ENCODE measurements around the gene EIF4ENIF1.
"Not testable (repeated sequence)": the region's sequence is repeated elsewhere in the genome, so short reads cannot be mapped to it uniquely, and the experiment has no call there.

Gene EIF4ENIF1

DNA sequence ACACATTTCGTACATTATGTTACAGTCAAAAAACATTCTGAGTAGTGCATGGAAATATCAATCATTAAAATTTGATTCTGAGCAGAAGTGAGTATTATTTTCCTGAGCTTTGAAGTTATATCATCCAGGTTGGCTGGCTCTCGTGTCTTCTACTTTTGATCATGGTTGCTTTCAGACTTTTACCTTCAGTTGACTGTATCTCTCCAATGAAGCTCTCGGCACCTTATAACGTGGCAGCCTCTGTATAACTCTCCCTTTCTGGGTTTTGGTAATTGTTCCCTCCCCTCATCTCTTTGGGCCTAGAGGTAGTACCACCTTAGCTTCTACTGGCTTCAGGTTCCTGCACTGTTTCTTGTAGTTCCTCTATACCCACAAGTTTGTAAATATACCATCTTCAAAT is 18.9 kb upstream of the EIF4ENIF1 start:
- H3K9me3 ChIP-seq (ENCODE audit: control insufficient read depth, insufficient read depth, low read depth, low read length) = no peaks in the 10 kb centered on the region
- no peaks in the 10 kb centered on the region; the same call in 1 of the 2 replicates for H3K36me3 ChIP-seq (ENCODE audit: control insufficient read depth, insufficient read depth, low read length)
- H3K9ac ChIP-seq (ENCODE audit: low read length) = no peak overlapping the region
- no peak overlapping the region for H3K4me3 ChIP-seq (ENCODE audit: low read depth, low read length)
- H3K27me3 ChIP-seq (ENCODE audit: control insufficient read depth, insufficient read depth, low read length) = no peaks in the 10 kb centered on the region
- H3K27ac ChIP-seq (ENCODE audit: low read depth, low read length) = no peak overlapping the region
- no peaks in the 10 kb centered on the region; the same call in 1 of the 2 replicates for H3K4me1 ChIP-seq (ENCODE audit: control insufficient read depth, insufficient read depth, low read length)

DNA sequence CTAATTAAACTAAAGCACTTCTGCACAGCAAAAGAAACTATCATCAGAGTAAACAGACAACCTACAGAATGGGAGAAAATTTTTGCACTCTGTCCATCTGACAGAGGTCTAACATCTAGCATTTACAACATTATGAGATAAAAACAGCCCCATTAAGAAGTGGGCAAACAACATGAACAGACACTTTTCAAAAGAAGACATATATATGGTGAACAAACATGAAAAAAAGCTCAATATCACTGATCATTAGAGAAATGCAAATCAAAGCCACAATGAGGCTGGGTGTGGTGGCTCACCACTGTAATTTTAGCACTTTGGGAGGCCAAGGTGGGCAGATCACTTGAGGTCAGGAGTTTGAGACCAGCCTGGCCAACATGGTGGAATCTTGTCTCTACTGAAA is 17.9 kb upstream of the EIF4ENIF1 start:
- H3K9me3 ChIP-seq (ENCODE audit: control insufficient read depth, insufficient read depth, low read depth, low read length); H3K9ac ChIP-seq (ENCODE audit: low read length); H3K4me3 ChIP-seq (ENCODE audit: low read depth, low read length); H3K36me3 ChIP-seq (ENCODE audit: control insufficient read depth, insufficient read depth, low read length); H3K27me3 ChIP-seq (ENCODE audit: control insufficient read depth, insufficient read depth, low read length); H3K4me1 ChIP-seq (ENCODE audit: control insufficient read depth, insufficient read depth, low read length); H3K27ac ChIP-seq (ENCODE audit: low read depth, low read length): not testable (repeated sequence)

DNA sequence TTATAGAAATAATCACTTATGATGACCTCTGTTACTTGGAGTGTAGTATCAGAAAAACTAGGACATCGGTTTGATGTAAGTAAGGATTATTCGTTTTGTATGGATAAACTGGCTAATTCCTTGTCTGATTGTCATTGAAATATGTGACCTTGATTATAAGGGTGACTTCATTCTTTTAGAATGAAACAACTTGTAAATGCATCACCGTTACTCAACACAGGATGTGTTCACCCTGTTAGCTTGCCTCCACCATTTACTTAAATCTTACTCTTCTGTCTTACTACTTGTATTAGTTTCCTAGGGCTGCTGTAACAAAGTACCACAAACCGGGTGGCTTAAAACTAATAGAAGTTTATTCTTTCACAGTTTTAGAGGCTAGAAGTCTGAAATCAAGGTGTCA is 14.6 kb upstream of the EIF4ENIF1 start:
- no peaks in the 10 kb centered on the region; the same call in 1 of the 2 replicates for H3K36me3 ChIP-seq (ENCODE audit: control insufficient read depth, insufficient read depth, low read length)
- H3K27ac ChIP-seq (ENCODE audit: low read depth, low read length) = no peak overlapping the region
- no peaks in the 10 kb centered on the region for H3K9me3 ChIP-seq (ENCODE audit: control insufficient read depth, insufficient read depth, low read depth, low read length)
- no peak overlapping the region for H3K9ac ChIP-seq (ENCODE audit: low read length)
- H3K27me3 ChIP-seq (ENCODE audit: control insufficient read depth, insufficient read depth, low read length) = no peaks in the 10 kb centered on the region
- H3K4me3 ChIP-seq (ENCODE audit: low read depth, low read length) = no peak overlapping the region
- H3K4me1 ChIP-seq (ENCODE audit: control insufficient read depth, insufficient read depth, low read length) = no peaks in the 10 kb centered on the region; the same call in 1 of the 2 replicates

GRCh38 chr22:31503211-31503964 is 13.7 kb upstream of the EIF4ENIF1 start:
- Histone ChIP-seq H3K27ac (ENCODE audit: low read depth, low read length) (no peak overlapping the region), H3K9ac (ENCODE audit: low read length) (no peak overlapping the region), H3K36me3 (ENCODE audit: control insufficient read depth, insufficient read depth, low read length) (no peaks in the 10 kb centered on the region; the same call in 1 of the 2 replicates), H3K4me1 (ENCODE audit: control insufficient read depth, insufficient read depth, low read length) (no peaks in the 10 kb centered on the region; the same call in 1 of the 2 replicates), H3K4me3 (ENCODE audit: low read depth, low read length) (no peak overlapping the region), H3K9me3 (ENCODE audit: control insufficient read depth, insufficient read depth, low read depth, low read length) (no peaks in the 10 kb centered on the region), H3K27me3 (ENCODE audit: control insufficient read depth, insufficient read depth, low read length) (no peaks in the 10 kb centered on the region)

DNA sequence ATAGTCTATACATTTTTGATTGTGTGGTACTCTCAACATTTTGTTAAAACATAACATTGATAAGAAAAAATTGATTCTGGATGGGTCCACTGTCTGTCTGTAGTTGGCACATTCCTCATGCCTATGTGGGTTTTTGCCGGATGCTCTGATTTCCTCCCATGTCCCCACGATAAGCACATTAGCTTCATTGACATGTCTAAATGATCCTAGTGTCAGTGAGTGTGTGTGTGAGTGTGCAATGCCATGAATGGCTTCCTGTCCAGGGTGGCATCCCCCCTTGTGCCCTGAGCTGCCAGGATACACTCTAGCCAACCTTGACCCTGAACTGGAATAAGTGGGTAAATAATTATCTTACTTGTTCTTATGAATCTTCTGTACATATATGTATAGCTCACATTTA is 12.1 kb upstream of the EIF4ENIF1 start:
- no peaks in the 10 kb centered on the region for H3K36me3 ChIP-seq (ENCODE audit: control insufficient read depth, insufficient read depth, low read length)
- H3K27me3 ChIP-seq (ENCODE audit: control insufficient read depth, insufficient read depth, low read length) = no peaks in the 10 kb centered on the region
- no peak overlapping the region for H3K27ac ChIP-seq (ENCODE audit: low read depth, low read length)
- H3K9me3 ChIP-seq (ENCODE audit: control insufficient read depth, insufficient read depth, low read depth, low read length) = peaks cover 6% of the 10 kb centered on the region
- no peaks in the 10 kb centered on the region; the same call in 1 of the 2 replicates for H3K4me1 ChIP-seq (ENCODE audit: control insufficient read depth, insufficient read depth, low read length)
- H3K9ac ChIP-seq (ENCODE audit: low read length) = no peak overlapping the region
- no peak overlapping the region for H3K4me3 ChIP-seq (ENCODE audit: low read depth, low read length)

DNA sequence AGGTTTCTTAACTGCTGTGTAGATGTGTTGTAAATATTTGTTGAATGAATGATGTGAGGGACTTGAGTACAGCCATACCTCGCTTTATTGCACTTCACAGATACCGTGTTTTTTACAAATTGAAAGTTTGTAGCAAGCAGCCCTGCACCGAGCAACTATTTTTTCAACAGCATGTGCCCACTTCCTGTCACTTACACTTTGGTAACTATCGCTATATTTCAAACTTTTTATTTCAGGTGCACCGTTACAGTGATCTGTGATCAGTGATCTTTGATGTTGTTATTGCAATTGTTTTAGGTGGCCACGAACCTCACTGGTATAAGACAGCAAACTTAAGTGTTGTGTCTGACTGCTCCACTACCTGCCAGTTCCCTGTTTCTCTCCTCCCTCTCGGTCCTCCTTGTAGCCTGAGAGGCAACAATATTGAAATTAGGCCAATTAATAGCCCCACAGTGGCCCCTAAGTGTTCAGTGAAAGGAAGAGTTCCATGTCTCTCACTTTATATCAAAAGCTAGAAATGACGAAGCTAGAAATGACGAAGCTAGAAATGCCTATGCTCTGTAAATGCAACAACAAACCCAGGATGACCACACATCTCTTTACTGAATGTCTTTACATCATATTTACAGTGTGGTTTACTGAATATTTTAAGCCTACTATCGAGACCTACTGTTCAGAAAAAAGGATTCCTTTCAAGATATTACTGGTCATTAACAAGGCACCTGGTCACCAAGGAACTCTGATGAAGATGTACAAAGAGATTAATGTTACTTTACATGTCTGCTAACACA is 7.7 kb upstream of the EIF4ENIF1 start:
- Histone ChIP-seq H3K27me3 (ENCODE audit: control insufficient read depth, insufficient read depth, low read length) (no peaks in the 10 kb centered on the region), H3K9ac (ENCODE audit: low read length) (peak overlapping the region; percentile 78), H3K4me1 (ENCODE audit: control insufficient read depth, insufficient read depth, low read length) (no peaks in the 10 kb centered on the region; the same call in 1 of the 2 replicates), H3K36me3 (ENCODE audit: control insufficient read depth, insufficient read depth, low read length) (no peaks in the 10 kb centered on the region), H3K4me3 (ENCODE audit: low read depth, low read length) (peak overlapping the region; percentile 83), H3K9me3 (ENCODE audit: control insufficient read depth, insufficient read depth, low read depth, low read length) (peaks cover 6% of the 10 kb centered on the region), H3K27ac (ENCODE audit: low read depth, low read length) (no peak overlapping the region)

- H3K36me3 ChIP-seq (ENCODE audit: control insufficient read depth, insufficient read depth, low read length) = no peaks in the 10 kb centered on the region
- no peaks in the 10 kb centered on the region for H3K27me3 ChIP-seq (ENCODE audit: control insufficient read depth, insufficient read depth, low read length)
- peak overlapping the region; percentile 83 for H3K4me3 ChIP-seq (ENCODE audit: low read depth, low read length)
- no peak overlapping the region for H3K27ac ChIP-seq (ENCODE audit: low read depth, low read length)
- H3K4me1 ChIP-seq (ENCODE audit: control insufficient read depth, insufficient read depth, low read length) = no peaks in the 10 kb centered on the region; the same call in 1 of the 2 replicates
- peaks cover 6% of the 10 kb centered on the region for H3K9me3 ChIP-seq (ENCODE audit: control insufficient read depth, insufficient read depth, low read depth, low read length)
- peak overlapping the region; percentile 78 for H3K9ac ChIP-seq (ENCODE audit: low read length)
Observed at GRCh38 chr22:31496735-31497146, 7.1 kb upstream of the EIF4ENIF1 start.

DNA sequence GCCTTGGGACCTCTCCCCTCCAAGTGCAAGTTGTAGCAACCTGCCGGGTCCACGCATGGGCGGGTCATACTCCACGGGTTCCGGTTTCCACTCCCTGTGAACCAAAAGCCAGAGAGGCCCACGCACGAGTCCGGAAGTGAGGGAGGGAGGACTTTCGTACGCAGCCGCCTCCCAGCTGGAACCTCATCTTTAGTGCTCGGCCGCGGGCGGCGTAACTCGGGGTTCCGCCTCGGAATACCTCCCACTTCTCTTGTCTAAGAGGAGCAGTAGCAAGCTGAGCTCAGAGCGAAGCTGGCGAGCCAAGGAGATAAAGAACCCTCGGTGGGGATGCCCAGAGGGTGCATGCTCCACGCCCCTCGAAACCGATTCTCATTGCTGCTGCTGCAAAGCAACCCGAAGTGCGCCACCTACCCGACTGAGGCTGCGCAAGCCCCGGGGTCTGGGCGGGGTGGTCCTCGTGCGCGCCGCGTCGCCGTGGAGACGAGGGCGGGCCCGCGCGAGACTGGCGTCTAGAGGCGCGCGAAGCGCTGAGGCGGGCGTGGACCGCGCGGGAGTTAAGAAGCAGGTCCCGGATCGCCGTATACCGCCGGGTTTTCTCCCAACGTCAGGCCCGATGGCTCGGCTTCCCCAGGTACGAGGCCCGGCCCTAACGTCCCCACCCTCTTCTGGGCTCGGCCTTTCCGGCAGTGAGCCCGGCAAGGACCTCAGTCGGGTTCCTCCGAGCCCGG is 6.5 kb upstream of the EIF4ENIF1 start, which contains the start of gene SFI1:
TSS of gene SFI1 (plus strand) at position 530 of the 728 bp plus-strand sequence. CDS start 11,749 bp downstream, outside the sequence.
- peak within 1 kb of the TSS; percentile 83 for H3K4me3 ChIP-seq (ENCODE audit: low read depth, low read length)
- no peaks in the 10 kb centered on the region for H3K27me3 ChIP-seq (ENCODE audit: control insufficient read depth, insufficient read depth, low read length)
- peaks cover 3% of the 10 kb centered on the region for H3K4me1 ChIP-seq (ENCODE audit: control insufficient read depth, insufficient read depth, low read length)
- peaks cover 6% of the 10 kb centered on the region for H3K9me3 ChIP-seq (ENCODE audit: control insufficient read depth, insufficient read depth, low read depth, low read length)
- no peak within 1 kb of the TSS for H3K27ac ChIP-seq (ENCODE audit: low read depth, low read length)
- H3K36me3 ChIP-seq (ENCODE audit: control insufficient read depth, insufficient read depth, low read length) = no peaks in the 10 kb centered on the region
- peak within 1 kb of the TSS; percentile 78 for H3K9ac ChIP-seq (ENCODE audit: low read length)

DNA sequence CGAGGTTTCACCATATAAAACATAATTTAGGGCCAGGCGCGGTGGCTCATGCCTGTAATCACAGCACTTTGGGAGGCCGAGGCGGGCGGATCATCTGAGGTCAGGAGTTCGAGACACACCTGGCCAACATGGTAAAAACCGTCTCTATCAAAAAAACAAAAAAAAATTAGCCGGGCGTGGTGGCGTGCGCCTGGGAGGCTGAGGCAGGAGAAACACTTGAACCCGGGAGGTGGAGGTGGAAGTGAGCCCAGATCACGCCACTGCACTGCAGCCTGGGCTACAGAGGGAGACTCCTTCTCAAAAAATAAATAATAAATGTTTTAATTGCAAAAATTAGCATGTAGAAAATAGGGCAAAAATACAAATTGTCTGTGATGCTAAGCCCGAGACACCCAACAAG is 5.7 kb upstream of the EIF4ENIF1 start:
- Histone ChIP-seq H3K36me3 (ENCODE audit: control insufficient read depth, insufficient read depth, low read length) (no peaks in the 10 kb centered on the region), H3K9ac (ENCODE audit: low read length) (no peak overlapping the region), H3K4me1 (ENCODE audit: control insufficient read depth, insufficient read depth, low read length) (peaks cover 9% of the 10 kb centered on the region), H3K4me3 (ENCODE audit: low read depth, low read length) (peak overlapping the region; percentile 83), H3K9me3 (ENCODE audit: control insufficient read depth, insufficient read depth, low read depth, low read length) (peaks cover 6% of the 10 kb centered on the region), H3K27me3 (ENCODE audit: control insufficient read depth, insufficient read depth, low read length) (no peaks in the 10 kb centered on the region), H3K27ac (ENCODE audit: low read depth, low read length) (no peak overlapping the region)

- not testable (repeated sequence) for H3K9ac ChIP-seq (ENCODE audit: low read length)
Observed at GRCh38 chr22:31493355-31493754, 3.7 kb upstream of the EIF4ENIF1 start.

More at GRCh38 chr22:31493355-31493754, 3.7 kb upstream of the EIF4ENIF1 start:
- H3K4me3 ChIP-seq (ENCODE audit: low read depth, low read length); H3K27me3 ChIP-seq (ENCODE audit: control insufficient read depth, insufficient read depth, low read length); H3K36me3 ChIP-seq (ENCODE audit: control insufficient read depth, insufficient read depth, low read length); H3K9me3 ChIP-seq (ENCODE audit: control insufficient read depth, insufficient read depth, low read depth, low read length); H3K27ac ChIP-seq (ENCODE audit: low read depth, low read length): not testable (repeated sequence)
- H3K4me1 ChIP-seq (ENCODE audit: control insufficient read depth, insufficient read depth, low read length) = peaks cover 12% of the 10 kb centered on the region
